Gastrocnemius medialis (tissue), 4 donors: Measurements from ENCODE around the gene RHBDD1. TPM values are rescaled to one million over a fixed set of nuclear protein-coding genes. Genes with fewer than 3 reads are reported as not detected.

Experiments
- ATAC-seq, 2 donors: fragments of 150-250 bp; one replicate each; pipeline ENCODE4 v1.9.1; 2016
- DNase-seq, 2 donors: peaks; one replicate each; pipeline ENCODE4 v3.0.0-alpha.2; 2019
- H3K27ac ChIP-seq, 4 donors: fragments of 200-600 bp; sonication (generic); 1 replicate in 1 of 4; 2 replicates in 3 of 4; pipeline ENCODE4 v1.5.1; 2016 to 2018; ENCODE audit warnings: mild to moderate bottlenecking in 2 of 4, moderate library complexity in 1 of 4
- H3K27me3 ChIP-seq, 3 donors: fragments of 200-600 bp; sonication (generic) in 2 of 3; 1 replicate in 1 of 3; 2 replicates in 2 of 3; pipeline versions ENCODE4 v1.5.1 to v1.6.0; 2016 to 2019; ENCODE audit warnings: mild to moderate bottlenecking in 1 of 3, moderate library complexity in 1 of 3
- H3K36me3 ChIP-seq, 2 donors: fragments of 200-600 bp; sonication (generic) in 1 of 2; one replicate each; pipeline ENCODE4 v1.5.1; 2017 to 2018
- H3K4me1 ChIP-seq, 2 donors: fragments of 200-600 bp; sonication (generic) in 1 of 2; one replicate each; pipeline ENCODE4 v1.5.1; 2016 to 2017; ENCODE audit warnings: mild to moderate bottlenecking in 2 of 2
- H3K4me3 ChIP-seq, 4 donors: fragments of 200-600 bp; sonication (generic) in 3 of 4; 1 replicate in 1 of 4; 2 replicates in 3 of 4; pipeline ENCODE4 v1.5.1; 2016 to 2019; ENCODE audit warnings: mild to moderate bottlenecking in 2 of 4
- H3K9me3 ChIP-seq, 3 donors: fragments of 200-600 bp; sonication (generic) in 2 of 3; 1 replicate in 1 of 3; 2 replicates in 2 of 3; pipeline ENCODE4 v1.5.1; 2016 to 2019
- CTCF ChIP-seq, 5 experiments: fragments of 450-650 bp in 3 of 5; fragments of 200-600 bp in 2 of 5; sonication (generic) in 2 of 5; IDR thresholded peaks in 4 of 5; conservative IDR thresholded peaks in 1 of 5; 1 replicate in 4 of 5; 2 replicates in 1 of 5; pipeline ENCODE4 v1.5.1; 2016 to 2019; ENCODE audit warnings: antibody characterized with exemption in 5 of 5, mild to moderate bottlenecking in 3 of 5, moderate library complexity in 3 of 5
- POLR2A ChIP-seq, 2 donors: fragments of 450-650 bp; IDR thresholded peaks; one replicate each; pipeline ENCODE4 v1.6.1; 2017; ENCODE audit warnings: antibody characterized with exemption in 2 of 2, mild to moderate bottlenecking in 2 of 2, moderate library complexity in 2 of 2
- in situ Hi-C, 4 donors: fragments of 200-750 bp; cut with MboI; loops; one replicate each; pipeline versions ENCODE4 v1.15.0 to v1.8.0; 2017; ENCODE audit warnings: low sequenced_read_pairs in 4 of 4
- intact Hi-C: fragments of 100-400 bp; cut with DNase I; formaldehyde crosslinking; loops from one replicate; pipeline ENCODE4 v1.15.1; 2023; ENCODE audit warnings: low total_unique reads
- total RNA-seq, 4 donors: library from RNA; depleted of rRNA; stranded (reverse); fragments of >200 nt; gene quantifications; one replicate each; pipeline versions ENCODE4 v1.1.0 to v1.2.3, GENCODE V29; 2016

The RHBDD1 gene
- total RNA-seq, 4 donors from 2014 or later, result 6.2 to 14.2 (median 8.7) TPM

- Histone ChIP-seq H3K36me3 (no peaks in the 10 kb centered on the region), H3K4me1 (no peaks in the 10 kb centered on the region), H3K9me3 (no peaks in the 10 kb centered on the region), H3K27me3 (no peaks in the 10 kb centered on the region), H3K27ac (no peak overlapping the region), H3K4me3 (no peak overlapping the region)
- TF ChIP-seq CTCF (IDR thresholded peaks at IDR 0.05 in 4 of 5, conservative IDR thresholded peaks at IDR 0.05 in 1 of 5) (no peak), POLR2A (IDR thresholded peaks at IDR 0.05) (no peak)
- DNase-seq, result no peak
- intact Hi-C loops (no loop called here), in situ Hi-C loops (no loop called here)
- ATAC-seq, result no peak
Measured at GRCh38 chr2:226877491-226877890, 41.6 kb downstream of the RHBDD1 start.

GRCh38 chr2:226881287-226881686 lies 45.4 kb downstream of the RHBDD1 start:
- Histone ChIP-seq H3K4me3 (no peak overlapping the region), H3K27ac (no peak overlapping the region), H3K9me3 (no peaks in the 10 kb centered on the region), H3K4me1 (no peaks in the 10 kb centered on the region), H3K27me3 (no peaks in the 10 kb centered on the region), H3K36me3 (no peaks in the 10 kb centered on the region)
- in situ Hi-C loops (no loop called here), intact Hi-C loops (no loop called here)
- DNase-seq, result no peak
- no peak for ATAC-seq
- no peak for TF ChIP-seq CTCF (IDR thresholded peaks at IDR 0.05 in 4 of 5, conservative IDR thresholded peaks at IDR 0.05 in 1 of 5)
- no peak for TF ChIP-seq POLR2A (IDR thresholded peaks at IDR 0.05)

GRCh38 chr2:226882606-226883005 lies 46.8 kb downstream of the RHBDD1 start:
- Histone ChIP-seq H3K27ac (no peak overlapping the region), H3K36me3 (no peaks in the 10 kb centered on the region), H3K9me3 (no peaks in the 10 kb centered on the region), H3K4me1 (no peaks in the 10 kb centered on the region), H3K4me3 (no peak overlapping the region), H3K27me3 (no peaks in the 10 kb centered on the region)
- in situ Hi-C loops (no loop called here), intact Hi-C loops (no loop called here)
- DNase-seq (no peak), ATAC-seq (no peak)
- TF ChIP-seq POLR2A (IDR thresholded peaks at IDR 0.05) (no peak), CTCF (IDR thresholded peaks at IDR 0.05 in 4 of 5, conservative IDR thresholded peaks at IDR 0.05 in 1 of 5) (no peak)

GRCh38 chr2:226883296-226883795 lies 47.5 kb downstream of the RHBDD1 start:
- DNase-seq (no peak), ATAC-seq (no peak)
- no peak for TF ChIP-seq CTCF (IDR thresholded peaks at IDR 0.05 in 4 of 5, conservative IDR thresholded peaks at IDR 0.05 in 1 of 5)
- no peak for TF ChIP-seq POLR2A (IDR thresholded peaks at IDR 0.05)
- no peaks in the 10 kb centered on the region for H3K27me3 ChIP-seq
- intact Hi-C loops, result no loop called here
- in situ Hi-C loops, result no loop called here
- no peaks in the 10 kb centered on the region for H3K4me1 ChIP-seq
- no peaks in the 10 kb centered on the region for H3K9me3 ChIP-seq
- H3K36me3 ChIP-seq, result no peaks in the 10 kb centered on the region
- H3K4me3 ChIP-seq, result no peak overlapping the region
- H3K27ac ChIP-seq, result no peak overlapping the region

GRCh38 chr2:226884166-226884565 lies 48.3 kb downstream of the RHBDD1 start:
- Histone ChIP-seq H3K27ac (no peak overlapping the region), H3K9me3 (no peaks in the 10 kb centered on the region), H3K4me1 (no peaks in the 10 kb centered on the region), H3K27me3 (no peaks in the 10 kb centered on the region), H3K36me3 (no peaks in the 10 kb centered on the region), H3K4me3 (no peak overlapping the region)
- intact Hi-C loops, result no loop called here
- in situ Hi-C loops, result no loop called here
- DNase-seq (no peak), ATAC-seq (no peak)
- TF ChIP-seq CTCF (IDR thresholded peaks at IDR 0.05 in 4 of 5, conservative IDR thresholded peaks at IDR 0.05 in 1 of 5) (no peak), POLR2A (IDR thresholded peaks at IDR 0.05) (no peak)
